Measurements from ENCODE around the gene RBM3.

DNA sequence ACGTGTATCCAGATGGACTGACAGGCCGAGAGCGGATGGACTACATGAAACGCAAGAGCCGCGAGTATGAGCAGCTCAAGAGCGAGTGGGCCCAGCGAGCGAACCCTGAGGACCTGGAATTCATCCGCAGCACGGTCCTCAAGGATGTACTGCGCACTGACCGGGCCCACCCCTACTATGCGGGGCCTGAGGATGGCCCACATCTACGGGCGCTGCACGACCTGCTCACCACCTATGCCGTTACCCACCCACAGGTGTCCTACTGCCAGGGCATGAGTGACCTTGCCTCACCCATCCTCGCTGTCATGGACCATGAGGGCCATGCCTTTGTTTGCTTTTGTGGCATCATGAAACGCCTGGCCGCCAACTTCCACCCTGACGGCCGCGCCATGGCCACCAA, 14.6 kb upstream of the RBM3 start:
- TF ChIP-seq, protein P1, sequence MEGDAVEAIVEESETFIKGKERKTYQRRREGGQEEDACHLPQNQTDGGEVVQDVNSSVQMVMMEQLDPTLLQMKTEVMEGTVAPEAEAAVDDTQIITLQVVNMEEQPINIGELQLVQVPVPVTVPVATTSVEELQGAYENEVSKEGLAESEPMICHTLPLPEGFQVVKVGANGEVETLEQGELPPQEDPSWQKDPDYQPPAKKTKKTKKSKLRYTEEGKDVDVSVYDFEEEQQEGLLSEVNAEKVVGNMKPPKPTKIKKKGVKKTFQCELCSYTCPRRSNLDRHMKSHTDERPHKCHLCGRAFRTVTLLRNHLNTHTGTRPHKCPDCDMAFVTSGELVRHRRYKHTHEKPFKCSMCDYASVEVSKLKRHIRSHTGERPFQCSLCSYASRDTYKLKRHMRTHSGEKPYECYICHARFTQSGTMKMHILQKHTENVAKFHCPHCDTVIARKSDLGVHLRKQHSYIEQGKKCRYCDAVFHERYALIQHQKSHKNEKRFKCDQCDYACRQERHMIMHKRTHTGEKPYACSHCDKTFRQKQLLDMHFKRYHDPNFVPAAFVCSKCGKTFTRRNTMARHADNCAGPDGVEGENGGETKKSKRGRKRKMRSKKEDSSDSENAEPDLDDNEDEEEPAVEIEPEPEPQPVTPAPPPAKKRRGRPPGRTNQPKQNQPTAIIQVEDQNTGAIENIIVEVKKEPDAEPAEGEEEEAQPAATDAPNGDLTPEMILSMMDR (IDR thresholded peaks at IDR 0.05; ENCODE audit: low read depth, low read length) = no peak
- no peak for TF ChIP-seq EZH2phosphoT487 (IDR thresholded peaks at IDR 0.05; ENCODE audit: low read depth)
